HEK293T (cell line): ENCODE measurements around the gene BBS10.

Source experiments
- CTCF ChIA-PET: fragments of 350-600 bp; formaldehyde crosslinking; extraction: SDS; loops from one replicate; lab custom pipeline; 2021; ENCODE audit warnings: antibody characterized with exemption, inconsistent platforms; lab: Yijun Ruan, JAX
- POLR2A ChIA-PET: fragments of 350-600 bp; formaldehyde crosslinking; extraction: SDS; loops from one replicate; lab custom pipeline; 2020; ENCODE audit warnings: antibody characterized with exemption, inconsistent platforms; lab: Yijun Ruan, JAX
- DNase-seq: peaks from one replicate; pipeline ENCODE4 v3.0.0; 2012; ENCODE audit warnings: mixed read lengths; ENCODE audit errors: extremely low spot score
- ARNT ChIP-seq: fragments of 450-650 bp; IDR thresholded peaks from 2 replicates; pipeline ENCODE4 v1.6.1; 2017; ENCODE audit warnings: mild to moderate bottlenecking
- BHLHE40 ChIP-seq: fragments of 450-650 bp; IDR thresholded peaks from 2 replicates; pipeline ENCODE4 v1.6.1; 2016; ENCODE audit warnings: mild to moderate bottlenecking, moderate library complexity, borderline replicate concordance
- CTBP1 ChIP-seq: fragments of 450-650 bp; IDR thresholded peaks from 2 replicates; pipeline ENCODE4 v1.6.1; 2016; ENCODE audit warnings: borderline replicate concordance
- ELF4 ChIP-seq: fragments of 450-650 bp; IDR thresholded peaks from 2 replicates; pipeline ENCODE4 v1.6.1; 2017; ENCODE audit warnings: antibody characterized with exemption
- FOXA1 ChIP-seq: fragments of 450-650 bp; IDR thresholded peaks from 2 replicates; pipeline ENCODE4 v1.6.1; 2016; ENCODE audit warnings: mild to moderate bottlenecking
- FOXK2 ChIP-seq: fragments of 450-650 bp; IDR thresholded peaks from 2 replicates; pipeline ENCODE4 v1.6.1; 2016; ENCODE audit warnings: mild to moderate bottlenecking
- FOXM1 ChIP-seq: fragments of 450-650 bp; IDR thresholded peaks from 2 replicates; pipeline ENCODE4 v1.6.1; 2017; ENCODE audit warnings: mild to moderate bottlenecking, borderline replicate concordance
- HDGF ChIP-seq: fragments of 450-650 bp; IDR thresholded peaks from 2 replicates; pipeline ENCODE4 v1.6.1; 2017; ENCODE audit warnings: antibody characterized with exemption, borderline replicate concordance
- L3MBTL2 ChIP-seq: fragments of 450-650 bp; conservative IDR thresholded peaks from 2 replicates; pipeline ENCODE4 v1.6.1; 2016; ENCODE audit warnings: mild to moderate bottlenecking
- LEF1 ChIP-seq: fragments of 450-650 bp; IDR thresholded peaks from 2 replicates; pipeline ENCODE4 v1.6.1; 2017; ENCODE audit warnings: mild to moderate bottlenecking, borderline replicate concordance
- NFRKB ChIP-seq: fragments of 450-650 bp; IDR thresholded peaks from 2 replicates; pipeline ENCODE4 v1.6.1; 2016; ENCODE audit warnings: mild to moderate bottlenecking, moderate library complexity
- PKNOX1 ChIP-seq: fragments of 450-650 bp; IDR thresholded peaks from 2 replicates; pipeline ENCODE4 v1.6.1; 2016
- SP1 ChIP-seq: fragments of 450-650 bp; IDR thresholded peaks from 2 replicates; pipeline ENCODE4 v1.6.1; 2017
- SUZ12 ChIP-seq: fragments of 450-650 bp; IDR thresholded peaks from 2 replicates; pipeline ENCODE4 v1.6.1; 2016; ENCODE audit warnings: mild to moderate bottlenecking
- TARDBP ChIP-seq: fragments of 450-650 bp; IDR thresholded peaks from 2 replicates; pipeline ENCODE4 v1.6.1; 2016
- ZNF384 ChIP-seq: fragments of 450-650 bp; IDR thresholded peaks from 2 replicates; pipeline ENCODE4 v1.6.1; 2016

BBS10 gene

GRCh38 chr12:76318773-76319594, 29.2 kb downstream of the BBS10 start:
- no peak for DNase-seq
- no peak for TF ChIP-seq PKNOX1
- TF ChIP-seq NFRKB: no peak
- ChIA-PET CTCF (no interaction called here), POLR2A (interaction anchor here (1.5 kb wide), 2 partner anchors 11 to 928 kb away, joined by 3 to 5 read pairs; partner anchors contain the start of gene GLIPR1L2)

- ChIA-PET POLR2A (no interaction called here), CTCF (interaction anchor here (0.7 kb wide), 1 partner anchor 76 kb away, joined by 3 read pairs; no protein-coding TSS in a partner anchor)
- DNase-seq: no peak
- TF ChIP-seq L3MBTL2 (no peak), SP1 (no peak), SUZ12 (no peak), ZNF384 (no peak)
Observed at GRCh38 chr12:76317976-76318375, 30.2 kb downstream of the BBS10 start.

GRCh38 chr12:76316468-76316867, 31.7 kb downstream of the BBS10 start:
- TF ChIP-seq ARNT (no peak), LEF1 (no peak), BHLHE40 (no peak), FOXM1 (no peak), SP1 (no peak), PKNOX1 (no peak), FOXA1 (no peak), SUZ12 (no peak), TARDBP (no peak), CTBP1 (no peak), L3MBTL2 (no peak), ELF4 (no peak), NFRKB (no peak), HDGF (no peak), FOXK2 (no peak), ZNF384 (no peak)
- POLR2A ChIA-PET: no interaction called here
- no peak for DNase-seq
- CTCF ChIA-PET: no interaction called here

- no peak for TF ChIP-seq SUZ12
- TF ChIP-seq ARNT: no peak
- TF ChIP-seq TARDBP: no peak
- no peak for TF ChIP-seq CTBP1
- TF ChIP-seq ELF4: no peak
- no peak for TF ChIP-seq SP1
- TF ChIP-seq BHLHE40: no peak
- no peak for TF ChIP-seq L3MBTL2
- TF ChIP-seq FOXA1: no peak
- TF ChIP-seq FOXM1: no peak
- no peak for TF ChIP-seq NFRKB
- TF ChIP-seq PKNOX1: no peak
- POLR2A ChIA-PET: no interaction called here
- CTCF ChIA-PET: interaction anchor here (0.7 kb wide), 1 partner anchor 922 kb away, joined by 4 read pairs; the partner anchor contains the start of gene GLIPR1L2
- no peak for DNase-seq
Observed at GRCh38 chr12:76313299-76313698, 34.9 kb downstream of the BBS10 start.

GRCh38 chr12:76312315-76312714, 35.9 kb downstream of the BBS10 start:
- no peak for DNase-seq
- TF ChIP-seq NFRKB: no peak
- CTCF ChIA-PET: no interaction called here
- POLR2A ChIA-PET: no interaction called here

GRCh38 chr12:76311796-76312195, 36.4 kb downstream of the BBS10 start:
- CTCF ChIA-PET: no interaction called here
- DNase-seq: no peak
- POLR2A ChIA-PET: no interaction called here
- no peak for TF ChIP-seq CTBP1
- no peak for TF ChIP-seq ELF4
- no peak for TF ChIP-seq SP1
- TF ChIP-seq ARNT: no peak
- no peak for TF ChIP-seq SUZ12
- TF ChIP-seq FOXA1: no peak
- TF ChIP-seq FOXM1: no peak
- no peak for TF ChIP-seq PKNOX1
- TF ChIP-seq TARDBP: no peak
- TF ChIP-seq FOXK2: no peak
- TF ChIP-seq ZNF384: no peak
- TF ChIP-seq BHLHE40: no peak
- no peak for TF ChIP-seq L3MBTL2
- TF ChIP-seq LEF1: no peak
- TF ChIP-seq NFRKB: no peak
- TF ChIP-seq HDGF: no peak
